ENCODE results near the gene ACSBG1. TPM values are rescaled to one million over a fixed set of nuclear protein-coding genes. Genes with fewer than 3 reads are reported as not detected.

Gene ACSBG1
- total and polyA plus RNA-seq, 2 experiments from 2014 or later = 0.04 TPM; not detected in 1

GRCh38 chr15:78127882-78128281, 106.5 kb downstream of the ACSBG1 start:
- H3K9me2 ChIP-seq (ENCODE audit: insufficient read depth) = no peaks in the 10 kb centered on the region
- no peaks in the 10 kb centered on the region for H3F3A ChIP-seq (ENCODE audit: insufficient read depth)
- 92 to 95% methylated on average over 2 of the region's 2 CpGs for WGBS, 2 experiments (ENCODE audit: low coverage in 1 of 2, low lambda C conversion rate in 2 of 2, missing lambda C conversion rate in 2 of 2)
- H4K20me1 ChIP-seq (ENCODE audit: insufficient read depth) = no peaks in the 10 kb centered on the region
- no peak for TF ChIP-seq EZH2 (IDR thresholded peaks at IDR 0.05; ENCODE audit: insufficient read depth, poor library complexity, severe bottlenecking)
- TF ChIP-seq EZH2phosphoT487 (IDR thresholded peaks at IDR 0.05; ENCODE audit: insufficient read depth, low read depth) = no peak
- H3K79me2 ChIP-seq (ENCODE audit: insufficient read depth) = no peaks in the 10 kb centered on the region
- H3K4me1 ChIP-seq (ENCODE audit: insufficient read depth) = peaks cover 3% of the 10 kb centered on the region; the same call in 1 of the 2 replicates
- in situ Hi-C loops (cut with MboI) = no loop called here
- DNase-seq = no peak
- no peak overlapping the region for H3K27ac ChIP-seq
- H3K9ac ChIP-seq = no peak overlapping the region
- H3K4me3 ChIP-seq = no peak overlapping the region
- H3K4me2 ChIP-seq (ENCODE audit: unreplicated experiment) = no peak overlapping the region
- no peak overlapping the region for H2AFZ ChIP-seq
- H3K27me3 ChIP-seq (replicated peaks; ENCODE audit: insufficient read depth) = no peaks in the 10 kb centered on the region
- H3K9me3 ChIP-seq (ENCODE audit: low read depth) = no peaks in the 10 kb centered on the region
- H3K36me3 ChIP-seq (ENCODE audit: low read depth) = no peaks in the 10 kb centered on the region

- no peaks in the 10 kb centered on the region for H3K36me3 ChIP-seq (ENCODE audit: low read depth)
- no peaks in the 10 kb centered on the region for H3K9me3 ChIP-seq (ENCODE audit: low read depth)
- H2AFZ ChIP-seq = no peak overlapping the region
- H3K4me1 ChIP-seq (ENCODE audit: insufficient read depth) = no peaks in the 10 kb centered on the region
- H3K4me2 ChIP-seq (ENCODE audit: unreplicated experiment) = no peak overlapping the region
- no peak overlapping the region for H3K9ac ChIP-seq
- H3K27ac ChIP-seq = no peak overlapping the region
- no peaks in the 10 kb centered on the region for H3F3A ChIP-seq (ENCODE audit: insufficient read depth)
- 56 to 62% methylated on average over 3 of the region's 3 CpGs for WGBS, 2 experiments (ENCODE audit: low coverage in 1 of 2, low lambda C conversion rate in 2 of 2, missing lambda C conversion rate in 2 of 2)
- no peaks in the 10 kb centered on the region for H3K79me2 ChIP-seq (ENCODE audit: insufficient read depth)
- H4K20me1 ChIP-seq (ENCODE audit: insufficient read depth) = no peaks in the 10 kb centered on the region
- in situ Hi-C loops (cut with MboI) = no loop called here
- no peaks in the 10 kb centered on the region for H3K9me2 ChIP-seq (ENCODE audit: insufficient read depth)
- DNase-seq = no peak
- TF ChIP-seq EZH2phosphoT487 (IDR thresholded peaks at IDR 0.05; ENCODE audit: insufficient read depth, low read depth) (no peak), EZH2 (IDR thresholded peaks at IDR 0.05; ENCODE audit: insufficient read depth, poor library complexity, severe bottlenecking) (no peak)
- H3K27me3 ChIP-seq (replicated peaks; ENCODE audit: insufficient read depth) = no peaks in the 10 kb centered on the region
- no peak overlapping the region for H3K4me3 ChIP-seq
Observed at GRCh38 chr15:78125267-78125666, 109.1 kb downstream of the ACSBG1 start.

- no peaks in the 10 kb centered on the region for H3K9me3 ChIP-seq (ENCODE audit: low read depth)
- no peaks in the 10 kb centered on the region for H3K27me3 ChIP-seq (replicated peaks; ENCODE audit: insufficient read depth)
- in situ Hi-C loops (cut with MboI) = no loop called here
- H3F3A ChIP-seq (ENCODE audit: insufficient read depth) = no peaks in the 10 kb centered on the region
- no peaks in the 10 kb centered on the region for H3K9me2 ChIP-seq (ENCODE audit: insufficient read depth)
- TF ChIP-seq EZH2 (IDR thresholded peaks at IDR 0.05; ENCODE audit: insufficient read depth, poor library complexity, severe bottlenecking) = no peak
- TF ChIP-seq EZH2phosphoT487 (IDR thresholded peaks at IDR 0.05; ENCODE audit: insufficient read depth, low read depth) = no peak
- no peaks in the 10 kb centered on the region for H3K4me1 ChIP-seq (ENCODE audit: insufficient read depth)
- no peak overlapping the region for H3K9ac ChIP-seq
- H3K4me3 ChIP-seq = no peak overlapping the region
- H3K79me2 ChIP-seq (ENCODE audit: insufficient read depth) = no peaks in the 10 kb centered on the region
- no peak overlapping the region for H2AFZ ChIP-seq
- no peaks in the 10 kb centered on the region for H3K36me3 ChIP-seq (ENCODE audit: low read depth)
- H3K27ac ChIP-seq = no peak overlapping the region
- no peaks in the 10 kb centered on the region for H4K20me1 ChIP-seq (ENCODE audit: insufficient read depth)
- H3K4me2 ChIP-seq (ENCODE audit: unreplicated experiment) = no peak overlapping the region
- 67 to 70% methylated on average over 5 of the region's 5 CpGs for WGBS, 2 experiments (ENCODE audit: low coverage in 1 of 2, low lambda C conversion rate in 2 of 2, missing lambda C conversion rate in 2 of 2)
- DNase-seq = no peak
Observed at GRCh38 chr15:78120523-78120922, 113.8 kb downstream of the ACSBG1 start.

Other genes with a start within 250 kb of the ACSBG1 start
- 40.5 and 42.0 TPM in 2 replicates for gene TBC1D2B, start 156.9 kb downstream of the ACSBG1 start, total RNA-seq (2014; rRNA removed; shearing (Covaris generic))
- 11.1 and 13.5 TPM in 2 replicates for gene TBC1D2B, start 156.9 kb downstream of the ACSBG1 start, polyA plus RNA-seq (2016; fragmentation: Nextera tagmentation; extraction: Ambion mirVana)
- not detected in 2 replicates for gene SH2D7, start 142.0 kb downstream of the ACSBG1 start, total RNA-seq (2014; rRNA removed; shearing (Covaris generic))
- gene SH2D7, start 142.0 kb downstream of the ACSBG1 start, polyA plus RNA-seq (2016; fragmentation: Nextera tagmentation; extraction: Ambion mirVana) = not detected in 2 replicates
- gene CIB2, start 103.1 kb downstream of the ACSBG1 start, total RNA-seq (2014; rRNA removed; shearing (Covaris generic)) = 1.4 and 3.4 TPM in 2 replicates
- gene CIB2, start 103.1 kb downstream of the ACSBG1 start, polyA plus RNA-seq (2016; fragmentation: Nextera tagmentation; extraction: Ambion mirVana) = 2.3 and 2.9 TPM in 2 replicates
- gene IDH3A, start 85.2 kb downstream of the ACSBG1 start, total RNA-seq (2014; rRNA removed; shearing (Covaris generic)) = 47.1 and 94.0 TPM in 2 replicates
- gene IDH3A, start 85.2 kb downstream of the ACSBG1 start, polyA plus RNA-seq (2016; fragmentation: Nextera tagmentation; extraction: Ambion mirVana) = 50.3 and 56.9 TPM in 2 replicates
- gene DNAJA4, start 30.0 kb upstream of the ACSBG1 start, total RNA-seq (2014; rRNA removed; shearing (Covaris generic)) = 0.43 and 2.7 TPM in 2 replicates
- gene DNAJA4, start 30.0 kb upstream of the ACSBG1 start, polyA plus RNA-seq (2016; fragmentation: Nextera tagmentation; extraction: Ambion mirVana) = 1.3 and 1.4 TPM in 2 replicates
- 52.6 and 60.1 TPM in 2 replicates for gene SKIC8, start 65.0 kb upstream of the ACSBG1 start, total RNA-seq (2014; rRNA removed; shearing (Covaris generic))
- 70.6 and 77.7 TPM in 2 replicates for gene SKIC8, start 65.0 kb upstream of the ACSBG1 start, polyA plus RNA-seq (2016; fragmentation: Nextera tagmentation; extraction: Ambion mirVana)
- not detected in 2 replicates for gene CRABP1, start 105.8 kb upstream of the ACSBG1 start, total RNA-seq (2014; rRNA removed; shearing (Covaris generic))
- gene CRABP1, start 105.8 kb upstream of the ACSBG1 start, polyA plus RNA-seq (2016; fragmentation: Nextera tagmentation; extraction: Ambion mirVana) = not detected in 2 replicates
- 12.9 and 18.0 TPM in 2 replicates for gene IREB2, start 203.7 kb upstream of the ACSBG1 start, total RNA-seq (2014; rRNA removed; shearing (Covaris generic))
- 11.8 and 13.1 TPM in 2 replicates for gene IREB2, start 203.7 kb upstream of the ACSBG1 start, polyA plus RNA-seq (2016; fragmentation: Nextera tagmentation; extraction: Ambion mirVana)

Data from GM23248 (cell line).